Skin epidermis (tissue), 12 donors: Measurements from ENCODE around the gene ZNF576.
"Not testable (repeated sequence)": the region's sequence is repeated elsewhere in the genome, so short reads cannot be mapped to it uniquely, and the experiment has no call there.

Source experiments
- H3K27ac ChIP-seq, 21 experiments: fragments of 200-600 bp; sonication (generic) in 11 of 21; one replicate each; pipeline ENCODE4 v1.5.0; 2020; ENCODE audit warnings: mild to moderate bottlenecking in 3 of 21, inconsistent platforms in 2 of 21, moderate library complexity in 2 of 21
- H3K4me3 ChIP-seq, 7 experiments: fragments of 200-600 bp; sonication (generic) in 2 of 7; one replicate each; pipeline ENCODE4 v1.5.0; 2020; ENCODE audit warnings: inconsistent platforms in 2 of 7, mild to moderate bottlenecking in 2 of 7, moderate library complexity in 1 of 7

Gene ZNF576

GRCh38 chr19:43595605-43595998, 793 bp upstream of the ZNF576 start:
- H3K4me3 ChIP-seq: peak overlapping the region; percentile 51 to 79 (median 64)
- peak overlapping the region; percentile 10 to 99 (median 95) for H3K27ac ChIP-seq

- H3K27ac ChIP-seq: peak overlapping the region; percentile 70 to 100 (median 97)
Measured at GRCh38 chr19:43596842-43597461, 557 bp downstream of the ZNF576 start.

GRCh38 chr19:43597876-43598275, 1.5 kb downstream of the ZNF576 start:
- H3K4me3 ChIP-seq: no peak overlapping the region
- peak overlapping the region in 4 of 21 experiments; percentile 88 to 100 (median 98) for H3K27ac ChIP-seq

More at GRCh38 chr19:43596842-43597461, 557 bp downstream of the ZNF576 start:
- peak overlapping the region; percentile 51 to 79 (median 64) for H3K4me3 ChIP-seq

- no peak overlapping the region for H3K4me3 ChIP-seq
Measured at GRCh38 chr19:43598445-43599240, 2.2 kb downstream of the ZNF576 start.

GRCh38 chr19:43599635-43600295, 3.4 kb downstream of the ZNF576 start:
- Histone ChIP-seq H3K27ac (peak overlapping the region in 2 of 21 experiments; percentile 8 to 21), H3K4me3 (no peak overlapping the region)

More at GRCh38 chr19:43598445-43599240, 2.2 kb downstream of the ZNF576 start:
- H3K27ac ChIP-seq: no peak overlapping the region

- H3K4me3 ChIP-seq: not testable (repeated sequence)
- peak overlapping the region in 2 of 21 experiments; percentile 8 to 21 for H3K27ac ChIP-seq
Measured at GRCh38 chr19:43600326-43600725, 3.9 kb downstream of the ZNF576 start.

- H3K4me3 ChIP-seq: no peak overlapping the region
- peak overlapping the region in 11 of 21 experiments; percentile 12 to 67 (median 46) for H3K27ac ChIP-seq
Measured at GRCh38 chr19:43605875-43606568, 9.6 kb downstream of the ZNF576 start.

- Histone ChIP-seq H3K4me3 (no peak overlapping the region), H3K27ac (peak overlapping the region in 13 of 21 experiments; percentile 12 to 67 (median 46))
Measured at GRCh38 chr19:43606569-43607229, 10.3 kb downstream of the ZNF576 start.

- Histone ChIP-seq H3K27ac (peak overlapping the region in 11 of 21 experiments; percentile 12 to 67 (median 42)), H3K4me3 (no peak overlapping the region)
Measured at GRCh38 chr19:43607238-43608205, 11.1 kb downstream of the ZNF576 start.

- Histone ChIP-seq H3K27ac (no peak overlapping the region), H3K4me3 (no peak overlapping the region)
Measured at GRCh38 chr19:43609872-43610271, 13.5 kb downstream of the ZNF576 start.

GRCh38 chr19:43610493-43610892, 14.1 kb downstream of the ZNF576 start:
- Histone ChIP-seq H3K27ac (peak overlapping the region in 1 of 21 experiments; percentile 17), H3K4me3 (no peak overlapping the region)

- H3K27ac ChIP-seq: peak within 1 kb of the TSS in 1 of 21 experiments; percentile 17
- H3K4me3 ChIP-seq: no peak within 1 kb of the TSS
Measured at GRCh38 chr19:43611788-43612187, 15.4 kb downstream of the ZNF576 start, which contains the start of gene SRRM5. Gene SRRM5 (plus strand): TSS chr19:43612088. CDS start chr19:43612122, 34 bp downstream.

- no peak overlapping the region for H3K4me3 ChIP-seq
Measured at GRCh38 chr19:43612374-43612773, 16.0 kb downstream of the ZNF576 start.

GRCh38 chr19:43616306-43616705, 19.9 kb downstream of the ZNF576 start:
- H3K4me3 ChIP-seq: no peak overlapping the region
- H3K27ac ChIP-seq: no peak overlapping the region

More at GRCh38 chr19:43612374-43612773, 16.0 kb downstream of the ZNF576 start:
- H3K27ac ChIP-seq: no peak overlapping the region

GRCh38 chr19:43616954-43617353, 20.6 kb downstream of the ZNF576 start:
- Histone ChIP-seq H3K4me3 (no peak overlapping the region), H3K27ac (no peak overlapping the region)

- peak overlapping the region; percentile 52 to 86 (median 63) for H3K4me3 ChIP-seq
- H3K27ac ChIP-seq: peak overlapping the region; percentile 59 to 97 (median 92)
Measured at GRCh38 chr19:43618921-43619261, 22.5 kb downstream of the ZNF576 start.

- Histone ChIP-seq H3K4me3 (peak within 1 kb of the TSS; percentile 52 to 86 (median 63)), H3K27ac (peak within 1 kb of the TSS; percentile 59 to 97 (median 92))
Measured at GRCh38 chr19:43619262-43620060, 23.1 kb downstream of the ZNF576 start, which contains the start of gene ZNF428. Gene ZNF428 (minus strand): TSS chr19:43619629. CDS start chr19:43614304, 5,325 bp downstream.
